NCI-H2029 treated with DMSO at 0.1 percent for 48 hours (cell line): Measurements from ENCODE around the gene CZIB.
"Not testable (repeated sequence)": the region's sequence is repeated elsewhere in the genome, so short reads cannot be mapped to it uniquely, and the experiment has no call there.

Experiments used
- DNase-seq: peaks from one replicate; lab custom pipeline; 2025; lab: John Stamatoyannopoulos, UW

The CZIB gene

GRCh38 chr1:53238197-53239155, 18.0 kb upstream of the CZIB start, which contains the start of gene MAGOH:
TSS of gene MAGOH (minus strand) at chr1:53238518. CDS start at chr1:53238448, 70 bp downstream.
- DNase-seq: peak; percentile 89

DNA sequence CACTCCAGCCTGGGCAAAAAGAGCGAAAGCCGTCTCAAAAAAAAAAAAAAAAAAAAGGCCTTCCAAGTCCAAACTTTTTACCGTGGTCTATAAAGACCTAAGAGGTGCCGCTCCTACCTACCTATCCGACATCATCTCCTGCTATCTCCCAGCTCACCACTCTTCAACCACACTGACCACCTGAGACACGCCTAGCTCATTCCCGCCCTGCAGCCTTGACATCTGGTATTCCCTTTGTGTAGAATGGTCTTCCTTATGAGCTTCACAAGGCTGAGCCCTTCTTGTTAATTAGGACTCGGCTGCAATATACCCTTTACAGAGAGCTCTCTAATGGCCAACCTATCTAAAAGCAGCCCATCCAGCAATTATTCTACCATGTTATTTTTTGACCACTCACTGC, 17.2 kb upstream of the CZIB start:
- no peak for DNase-seq

- DNase-seq: no peak
Measured at GRCh38 chr1:53220962-53221286, 490 bp upstream of the CZIB start.

DNA sequence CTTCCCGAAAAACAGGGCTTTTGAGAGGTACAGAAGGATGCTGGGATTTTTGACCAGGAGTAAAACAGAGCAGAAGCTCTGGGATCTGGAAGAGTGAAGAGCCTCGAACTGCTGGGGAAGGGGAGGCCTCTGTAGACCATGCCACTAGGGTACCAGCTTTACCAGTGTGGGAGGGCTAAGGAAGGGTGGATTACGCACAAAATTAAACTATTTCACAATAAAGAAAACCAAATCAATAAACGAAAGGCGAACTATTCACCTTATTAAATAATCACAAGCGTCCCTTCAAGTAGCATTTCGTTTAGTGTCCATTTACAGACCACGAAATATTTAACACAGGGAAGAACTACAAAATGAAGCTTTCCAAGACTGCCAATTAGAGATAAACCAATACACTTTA, 723 bp downstream of the CZIB start:
- no peak for DNase-seq

- DNase-seq: no peak
Measured at GRCh38 chr1:53218201-53218600, 2.2 kb downstream of the CZIB start.

DNA sequence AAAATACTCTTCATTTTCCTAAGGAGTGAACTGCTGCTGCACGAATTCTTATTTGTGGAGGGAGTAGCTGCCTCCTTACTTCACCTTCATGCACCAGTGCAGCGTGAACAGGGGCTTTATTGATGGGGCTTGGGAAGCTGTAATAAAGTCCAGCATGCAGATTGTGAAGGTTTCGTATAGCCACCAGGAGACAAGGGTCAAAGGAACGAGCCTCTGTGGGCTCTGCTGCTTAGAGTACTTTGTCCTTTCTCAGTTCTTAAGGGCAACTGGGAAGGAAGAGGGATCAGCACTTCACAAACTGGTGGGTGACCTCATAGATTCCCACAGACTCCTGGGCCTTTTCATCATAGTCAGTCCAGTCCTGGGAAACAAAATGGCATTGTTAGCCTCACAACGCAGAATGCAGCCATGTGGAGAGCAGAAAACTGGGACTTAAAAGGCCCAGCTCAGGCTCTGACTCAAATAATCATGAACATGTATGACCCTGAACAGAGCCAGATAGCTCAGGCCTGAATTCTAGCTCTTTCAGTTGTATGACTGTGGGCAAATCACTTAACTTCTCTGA, 6.0 kb downstream of the CZIB start:
- no peak for DNase-seq

- no peak for DNase-seq
Measured at GRCh38 chr1:53210954-53211353, 9.5 kb downstream of the CZIB start.

DNA sequence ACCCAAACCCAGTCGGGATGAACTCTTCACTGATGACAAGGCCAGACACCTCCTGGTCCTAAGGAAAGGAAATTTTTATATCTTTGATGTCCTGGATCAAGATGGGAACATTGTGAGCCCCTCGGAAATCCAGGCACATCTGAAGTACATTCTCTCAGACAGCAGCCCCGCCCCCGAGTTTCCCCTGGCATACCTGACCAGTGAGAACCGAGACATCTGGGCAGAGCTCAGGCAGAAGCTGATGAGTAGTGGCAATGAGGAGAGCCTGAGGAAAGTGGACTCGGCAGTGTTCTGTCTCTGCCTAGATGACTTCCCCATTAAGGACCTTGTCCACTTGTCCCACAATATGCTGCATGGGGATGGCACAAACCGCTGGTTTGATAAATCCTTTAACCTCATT, 10.1 kb downstream of the CZIB start:
- DNase-seq: no peak

- no peak for DNase-seq
Measured at GRCh38 chr1:53207726-53208125, 12.7 kb downstream of the CZIB start.

GRCh38 chr1:53206735-53207379, 13.6 kb downstream of the CZIB start:
- no peak for DNase-seq

GRCh38 chr1:53206083-53206685, 14.2 kb downstream of the CZIB start:
- DNase-seq: not testable (repeated sequence)

DNA sequence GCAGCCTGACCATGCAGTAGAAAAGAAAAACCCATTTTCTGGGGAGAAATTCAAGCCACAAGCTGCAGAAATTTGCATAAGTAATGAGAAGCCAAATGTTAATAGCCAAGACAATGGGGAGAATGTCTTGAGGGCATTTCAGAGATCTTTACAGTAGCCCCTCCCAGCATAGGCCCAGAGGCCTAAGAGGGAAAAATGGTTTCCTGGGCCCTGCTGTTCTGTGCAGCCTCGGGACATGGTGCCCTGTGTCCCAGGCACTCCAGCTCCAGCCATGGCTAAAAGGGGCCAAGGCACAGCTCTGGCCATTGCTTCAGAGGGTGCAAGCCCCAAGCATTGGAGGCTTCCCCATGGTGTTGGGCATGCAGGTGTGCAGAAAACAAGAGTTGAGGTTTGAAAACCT, 14.9 kb downstream of the CZIB start:
- DNase-seq: not testable (repeated sequence)

DNA sequence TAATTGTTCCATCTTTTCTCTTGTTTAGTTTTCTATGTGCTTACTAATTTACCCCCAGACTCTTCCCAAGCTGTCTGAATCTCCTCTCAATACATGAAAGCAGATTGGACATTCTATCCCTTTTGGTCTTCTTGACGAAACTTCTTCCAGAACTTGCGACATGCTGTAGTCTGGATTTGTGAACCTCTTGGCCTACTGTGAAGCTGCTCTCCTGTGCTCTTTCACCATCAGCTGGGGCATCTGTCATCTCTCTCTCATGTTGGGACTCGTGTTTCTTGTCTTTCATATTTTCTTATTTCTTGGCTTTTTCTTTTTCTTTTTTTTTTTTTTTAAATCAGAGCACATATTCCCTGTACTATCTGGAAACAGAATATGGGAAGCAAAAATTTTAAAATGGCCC, 17.0 kb downstream of the CZIB start:
- no peak for DNase-seq

- DNase-seq: no peak
Measured at GRCh38 chr1:53198241-53198651, 22.2 kb downstream of the CZIB start.

DNA sequence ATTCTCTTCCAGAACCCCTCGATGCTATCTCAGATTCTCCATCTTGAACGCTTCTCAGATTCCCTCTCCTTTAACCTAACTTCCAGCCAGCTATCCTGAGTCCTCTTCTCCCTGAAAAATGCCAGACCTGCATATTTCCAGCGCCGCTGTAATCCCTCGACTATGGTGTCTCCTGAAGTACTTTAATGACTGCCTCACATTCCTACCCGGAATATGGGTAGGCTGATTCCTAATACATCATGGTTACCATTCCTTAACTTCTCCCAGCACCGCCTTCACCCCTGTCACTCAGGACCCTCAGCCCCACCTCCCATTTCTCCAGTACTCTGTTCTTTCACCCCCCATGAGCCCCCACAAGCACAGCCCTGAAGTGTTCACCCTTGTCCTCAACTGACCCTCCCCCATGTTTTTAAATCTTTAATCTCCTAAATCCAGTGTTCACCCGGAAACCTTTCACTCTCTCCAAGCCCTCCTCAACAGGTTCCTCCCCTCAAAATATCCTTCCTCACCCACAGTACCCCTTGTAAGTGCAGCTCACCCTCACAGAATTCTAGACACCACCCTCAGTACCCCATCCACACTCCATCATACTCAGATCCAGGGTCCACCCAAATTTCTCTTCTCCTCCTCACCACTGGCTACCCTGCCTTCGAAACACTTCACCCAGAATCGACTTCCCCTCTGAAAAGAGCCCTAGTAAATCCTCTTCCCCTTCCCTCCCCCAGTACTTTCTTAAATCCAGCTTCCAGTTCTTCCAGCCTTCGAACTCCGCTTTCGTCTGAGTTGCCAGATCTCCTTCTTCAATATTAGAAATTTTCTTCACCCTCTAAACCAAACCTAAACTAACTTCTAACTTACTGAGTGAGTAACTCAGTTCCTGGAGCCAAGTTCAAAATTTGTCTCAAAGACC, 22.9 kb downstream of the CZIB start:
- no peak for DNase-seq

DNA sequence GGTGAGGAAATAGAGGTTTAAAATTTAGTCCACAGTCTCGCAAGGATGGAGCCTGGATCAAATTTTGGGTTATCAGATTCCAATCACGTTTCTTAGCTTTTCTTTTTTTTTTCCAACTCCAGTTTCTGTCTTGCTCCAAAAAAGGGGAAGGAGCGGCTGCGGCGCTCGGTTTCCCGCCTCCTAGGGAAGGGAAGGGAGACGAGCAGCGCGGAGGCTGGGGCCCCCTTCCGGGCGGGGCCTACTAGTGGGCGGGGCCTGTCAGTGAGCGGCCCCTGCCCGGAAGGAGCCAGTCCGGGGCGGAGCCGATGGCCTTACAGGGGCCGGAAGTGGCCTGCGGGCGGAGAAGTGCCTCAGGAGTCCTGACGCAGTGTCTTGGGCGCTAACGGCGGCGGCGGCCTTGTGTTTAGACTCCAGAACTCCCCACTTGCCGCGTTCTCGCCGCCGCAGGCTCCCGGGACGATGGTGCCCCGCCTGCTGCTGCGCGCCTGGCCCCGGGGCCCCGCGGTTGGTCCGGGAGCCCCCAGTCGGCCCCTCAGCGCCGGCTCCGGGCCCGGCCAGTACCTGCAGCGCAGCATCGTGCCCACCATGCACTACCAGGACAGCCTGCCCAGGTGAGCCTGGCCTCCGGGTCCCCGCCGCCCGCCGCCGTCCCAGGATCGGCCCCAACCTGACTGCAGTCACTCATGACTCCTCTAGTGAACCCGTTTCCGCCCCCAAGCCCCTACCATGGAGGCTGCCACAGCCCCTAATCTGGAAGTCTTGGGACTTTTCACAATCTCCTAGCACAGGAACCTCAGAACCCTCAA, 23.7 kb downstream of the CZIB start, which contains the start of gene CPT2:
CPT2 (plus strand) TSS at position 340 of the 806 bp plus-strand sequence; CDS start at position 460, 120 bp downstream.
- DNase-seq: peak; percentile 85

- peak; percentile 78 for DNase-seq
Measured at GRCh38 chr1:53196017-53196484, 24.4 kb downstream of the CZIB start.

DNA sequence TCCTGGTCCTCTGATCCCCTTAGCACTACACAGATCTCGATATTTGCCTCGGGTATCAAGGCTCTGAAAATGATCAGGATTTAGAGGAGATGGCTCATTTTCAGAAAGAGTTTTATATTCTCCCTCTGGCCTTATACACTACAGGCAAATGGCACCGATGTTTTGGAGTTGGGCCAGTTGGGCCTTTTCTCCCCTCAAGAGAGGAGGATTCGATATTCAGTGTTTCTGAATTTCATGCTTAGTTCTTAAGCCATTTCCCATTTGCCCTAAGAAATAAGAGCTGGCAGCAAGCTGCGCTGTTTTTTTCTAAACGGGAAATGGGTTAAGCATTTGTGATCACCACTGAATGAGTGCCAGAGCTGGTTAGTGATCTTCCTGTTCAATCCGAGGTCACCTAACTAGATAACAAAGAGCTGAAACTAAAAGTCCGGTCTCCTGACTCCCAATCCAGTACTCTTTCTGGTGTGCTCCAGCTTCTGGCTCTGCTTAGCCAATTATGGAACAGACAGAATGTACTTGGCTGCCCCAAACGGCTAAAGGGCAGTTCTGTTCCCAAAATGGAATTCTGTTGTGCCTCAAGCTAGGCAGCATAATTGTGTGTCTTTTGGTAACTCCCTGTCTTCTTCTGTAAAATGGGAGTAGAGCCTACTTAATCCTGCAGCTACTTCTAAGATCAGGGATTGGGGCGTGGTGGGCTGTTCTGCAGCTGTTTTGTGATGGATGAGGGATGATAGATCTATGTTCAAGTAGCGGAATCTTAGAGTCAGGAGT, 25.0 kb downstream of the CZIB start:
- no peak for DNase-seq

DNA sequence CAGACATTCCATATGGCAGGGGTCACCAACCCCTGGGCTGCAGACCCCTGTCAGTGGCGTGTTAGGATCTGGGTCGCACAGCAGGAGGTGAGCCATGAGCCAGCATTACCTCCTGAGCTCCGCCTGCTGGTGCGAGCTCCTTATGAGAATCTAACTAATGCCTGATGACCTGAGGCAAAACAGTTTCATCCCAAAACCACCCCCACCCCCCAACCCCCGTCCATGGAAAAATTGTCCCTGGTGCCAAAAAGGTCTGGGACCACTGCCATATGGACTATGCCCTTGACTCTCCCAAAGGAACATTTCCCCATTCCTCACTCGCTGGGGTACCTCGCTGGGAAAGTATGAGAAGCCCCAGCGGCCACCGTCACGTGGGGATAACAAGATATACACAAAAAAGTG, 30.2 kb downstream of the CZIB start:
- no peak for DNase-seq

- no peak for DNase-seq
Measured at GRCh38 chr1:53189061-53189460, 31.4 kb downstream of the CZIB start.
